Measurements from ENCODE around the gene SAGE1.

DNA sequence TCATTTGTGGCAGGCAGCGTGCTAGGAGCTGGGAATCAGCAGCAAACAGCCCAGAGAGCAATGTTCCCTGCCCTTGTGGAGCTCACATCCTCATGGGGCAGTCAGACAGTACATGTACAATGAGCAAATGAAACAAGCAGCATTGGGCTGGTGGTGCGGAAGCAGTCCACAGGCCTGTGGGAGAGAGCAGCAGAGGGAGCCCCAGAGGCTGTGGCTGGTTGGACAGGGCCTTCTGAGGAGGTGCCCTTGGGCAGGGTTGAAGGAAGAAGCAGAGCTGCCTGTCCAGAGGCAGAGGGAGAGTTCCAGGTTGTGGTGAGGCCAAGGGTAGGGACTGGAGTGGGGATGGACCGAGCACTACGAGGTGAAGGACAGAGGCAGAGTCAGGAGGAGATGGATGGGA lies 57.8 kb downstream of the SAGE1 start:
- TF ChIP-seq CTCF (IDR thresholded peaks at IDR 0.05; ENCODE audit: low read depth, low read length), result no peak
- TF ChIP-seq EZH2phosphoT487 (IDR thresholded peaks at IDR 0.05; ENCODE audit: low read depth), result no peak
